Caco-2 (cell line): ENCODE measurements around the gene ZFAND5. TPM values are rescaled to one million over a fixed set of nuclear protein-coding genes. Genes with fewer than 3 reads are reported as not detected.

Experiments
- BruUV-seq: library from RNA; stranded (reverse); fragments of 400-500 nt; replicated peaks from 2 replicates; lab custom pipeline; 2021; lab: Mats Ljungman, UMichigan
- CTCF ChIA-PET: fragments of 300-600 bp; sonication (Branson Sonifier 250); formaldehyde crosslinking; loops from one replicate; lab custom pipeline; 2022; ENCODE audit warnings: antibody characterized with exemption; lab: Charles Lee
- POLR2A ChIA-PET: fragments of 300-600 bp; sonication (Branson Sonifier 250); formaldehyde crosslinking; loops from one replicate; lab custom pipeline; 2022; ENCODE audit warnings: antibody characterized with exemption; lab: Charles Lee
- DNase-seq, 2 experiments: peaks; one replicate each; pipeline versions ENCODE4 v3.0.0 to v3.0.0-alpha.2; 2020 to 2022
- H3K27me3 ChIP-seq: replicated peaks from 2 replicates; pipeline ENCODE4 v1.6.0; 2011; ENCODE audit warnings: low read length; ENCODE audit not compliant: control insufficient read depth, insufficient read depth
- H3K36me3 ChIP-seq: 2 replicates; pipeline ENCODE4 v1.5.1; 2011; ENCODE audit warnings: low read length; ENCODE audit not compliant: control insufficient read depth, insufficient read depth
- H3K4me1 ChIP-seq: fragments of 250-450 bp; sonication (Bioruptor Pico); 2 replicates; pipeline ENCODE4 v1.5.1; 2020; ENCODE audit warnings: mild to moderate bottlenecking
- H3K4me3 ChIP-seq: 2 replicates; pipeline ENCODE4 v1.5.1; 2011; ENCODE audit warnings: low read depth, mild to moderate bottlenecking, control low read depth, low read length
- H3K9me3 ChIP-seq: fragments of 250-450 bp; sonication (Bioruptor Pico); 2 replicates; pipeline ENCODE4 v1.5.1; 2020; ENCODE audit warnings: mild to moderate bottlenecking, moderate library complexity
- H3K27ac Mint-ChIP-seq: one replicate; pipeline ENCODE4 v1.8.0; 2022; ENCODE audit warnings: mixed read lengths; ENCODE audit not compliant: unreplicated experiment
- H3K27me3 Mint-ChIP-seq: one replicate; pipeline ENCODE4 v1.8.0; 2022; ENCODE audit warnings: mixed read lengths; ENCODE audit not compliant: insufficient read depth, unreplicated experiment
- H3K36me3 Mint-ChIP-seq: one replicate; pipeline ENCODE4 v1.8.0; 2022; ENCODE audit warnings: mild to moderate bottlenecking, mixed read lengths; ENCODE audit not compliant: insufficient read depth, unreplicated experiment
- H3K4me1 Mint-ChIP-seq: one replicate; pipeline ENCODE4 v1.8.0; 2022; ENCODE audit warnings: low read depth, mixed read lengths; ENCODE audit not compliant: unreplicated experiment
- H3K4me3 Mint-ChIP-seq: one replicate; pipeline ENCODE4 v1.8.0; 2022; ENCODE audit warnings: mild to moderate bottlenecking, moderate library complexity, mixed read lengths; ENCODE audit not compliant: unreplicated experiment
- H3K9me3 Mint-ChIP-seq: one replicate; pipeline ENCODE4 v1.8.0; 2022; ENCODE audit warnings: mixed read lengths; ENCODE audit not compliant: unreplicated experiment
- intact Hi-C: fragments of 100-400 bp; cut with micrococcal nuclease; formaldehyde crosslinking; loops from one replicate; pipeline ENCODE4 v1.10.0; 2022; ENCODE audit not compliant: unreplicated experiment
- total RNA-seq: library from RNA; stranded (reverse); gene quantifications from 2 replicates; pipeline ENCODE4 v1.2.3, GENCODE V29; 2022
- TF ChIP-seq, protein P1 (sequence below), 2 experiments: fragments of 200-600 bp in 1 of 2; IDR thresholded peaks; 1 replicate in 1 of 2; 2 replicates in 1 of 2; pipeline versions ENCODE4 v1.5.1 to v1.8.0; 2011 to 2022; ENCODE audit warnings: antibody characterized with exemption in 1 of 2, control low read depth in 1 of 2, inconsistent platforms in 1 of 2, low read depth in 1 of 2, low read length in 1 of 2, mild to moderate bottlenecking in 1 of 2, moderate library complexity in 1 of 2; ENCODE audit not compliant: insufficient read depth in 1 of 2, severe bottlenecking in 1 of 2, unreplicated experiment in 1 of 2

ZFAND5 gene
- total RNA-seq, 1 experiment from 2014 or later, result 34.4 TPM

DNA sequence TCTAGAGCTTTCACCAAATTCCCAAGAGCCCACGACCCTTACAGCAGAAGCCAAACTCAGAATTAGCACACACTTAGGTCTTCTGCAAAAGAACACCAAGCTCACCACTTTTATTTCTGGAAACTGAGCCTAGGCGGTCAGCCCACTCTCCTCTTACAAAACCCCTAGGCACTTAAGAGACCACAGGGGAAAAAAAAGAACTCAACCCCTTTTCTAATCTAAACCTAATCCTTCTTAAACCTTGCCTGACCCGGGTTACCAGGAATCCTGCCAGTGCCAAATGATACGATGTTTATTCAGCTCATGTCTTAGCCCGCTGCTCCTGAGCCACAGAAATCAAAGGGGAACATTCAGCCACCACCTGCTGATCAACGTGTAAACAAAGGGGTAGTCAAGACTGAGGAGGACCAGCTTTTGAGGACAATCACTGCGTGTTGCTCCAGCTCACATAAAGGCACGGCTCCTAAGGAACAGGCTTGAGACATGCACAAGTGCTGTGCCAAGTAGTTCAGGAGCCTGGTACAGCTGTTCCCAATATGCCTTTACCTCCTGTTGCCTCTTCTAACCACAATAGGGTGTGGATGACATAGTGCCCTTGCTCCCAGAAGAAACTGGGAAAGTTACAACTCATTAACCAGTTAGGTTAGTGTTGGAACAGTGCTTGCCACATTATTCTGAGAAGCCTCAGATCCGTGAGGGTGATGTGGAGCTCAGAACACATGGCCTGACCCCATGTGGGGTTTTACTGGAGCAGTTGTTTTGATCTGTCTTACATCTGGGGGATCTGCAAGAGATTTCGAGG lies 49.3 kb downstream of the ZFAND5 start:
- Mint-ChIP-seq H3K27ac (no peak overlapping the region), H3K36me3 (no peaks in the 10 kb centered on the region), H3K27me3 (no peaks in the 10 kb centered on the region), H3K9me3 (no peaks in the 10 kb centered on the region), H3K4me1 (no peaks in the 10 kb centered on the region), H3K4me3 (no peak overlapping the region)
- no peaks in the 10 kb centered on the region for H3K9me3 ChIP-seq
- H3K4me1 ChIP-seq, result no peaks in the 10 kb centered on the region
- no peak overlapping the region for H3K4me3 ChIP-seq
- CTCF ChIA-PET, result no interaction called here
- POLR2A ChIA-PET, result no interaction called here
- H3K27me3 ChIP-seq, result no peaks in the 10 kb centered on the region
- H3K36me3 ChIP-seq, result no peaks in the 10 kb centered on the region
- TF ChIP-seq, protein P1, sequence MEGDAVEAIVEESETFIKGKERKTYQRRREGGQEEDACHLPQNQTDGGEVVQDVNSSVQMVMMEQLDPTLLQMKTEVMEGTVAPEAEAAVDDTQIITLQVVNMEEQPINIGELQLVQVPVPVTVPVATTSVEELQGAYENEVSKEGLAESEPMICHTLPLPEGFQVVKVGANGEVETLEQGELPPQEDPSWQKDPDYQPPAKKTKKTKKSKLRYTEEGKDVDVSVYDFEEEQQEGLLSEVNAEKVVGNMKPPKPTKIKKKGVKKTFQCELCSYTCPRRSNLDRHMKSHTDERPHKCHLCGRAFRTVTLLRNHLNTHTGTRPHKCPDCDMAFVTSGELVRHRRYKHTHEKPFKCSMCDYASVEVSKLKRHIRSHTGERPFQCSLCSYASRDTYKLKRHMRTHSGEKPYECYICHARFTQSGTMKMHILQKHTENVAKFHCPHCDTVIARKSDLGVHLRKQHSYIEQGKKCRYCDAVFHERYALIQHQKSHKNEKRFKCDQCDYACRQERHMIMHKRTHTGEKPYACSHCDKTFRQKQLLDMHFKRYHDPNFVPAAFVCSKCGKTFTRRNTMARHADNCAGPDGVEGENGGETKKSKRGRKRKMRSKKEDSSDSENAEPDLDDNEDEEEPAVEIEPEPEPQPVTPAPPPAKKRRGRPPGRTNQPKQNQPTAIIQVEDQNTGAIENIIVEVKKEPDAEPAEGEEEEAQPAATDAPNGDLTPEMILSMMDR (IDR thresholded peaks at IDR 0.05; ENCODE audit: insufficient read depth in 1 of 2, low read depth in 1 of 2, low read length in 1 of 2, severe bottlenecking in 1 of 2, unreplicated experiment in 1 of 2), result no peak
- intact Hi-C loops, result no loop called here
- no TSS peak for BruUV-seq
- no peak for DNase-seq

DNA sequence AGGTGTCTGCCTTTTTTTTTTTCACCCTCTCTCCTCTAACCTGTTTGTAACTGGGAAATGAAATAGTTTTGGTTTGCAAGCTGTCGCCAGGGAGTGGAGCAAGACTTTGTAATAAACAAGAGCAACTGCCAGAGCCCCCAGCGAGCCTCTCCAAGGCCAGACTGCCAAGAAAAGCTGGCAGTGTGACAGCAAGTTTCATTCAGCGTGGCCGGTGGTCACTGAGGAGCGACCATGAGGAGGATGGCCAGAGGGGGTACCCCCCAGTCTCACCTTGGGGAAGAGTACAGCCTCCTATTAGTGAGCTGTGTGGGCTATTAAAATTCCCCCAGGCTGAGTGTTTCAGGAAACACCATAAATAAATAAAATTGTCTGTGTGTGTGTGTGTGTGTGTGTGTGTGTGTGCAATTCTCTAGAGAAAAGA lies 49.9 kb downstream of the ZFAND5 start:
- Mint-ChIP-seq H3K9me3 (no peaks in the 10 kb centered on the region), H3K4me1 (no peaks in the 10 kb centered on the region), H3K36me3 (no peaks in the 10 kb centered on the region), H3K27ac (no peak overlapping the region), H3K4me3 (no peak overlapping the region), H3K27me3 (no peaks in the 10 kb centered on the region)
- H3K4me1 ChIP-seq, result no peaks in the 10 kb centered on the region
- no TSS peak for BruUV-seq
- TF ChIP-seq, protein P1 (IDR thresholded peaks at IDR 0.05; ENCODE audit: insufficient read depth in 1 of 2, low read depth in 1 of 2, low read length in 1 of 2, severe bottlenecking in 1 of 2, unreplicated experiment in 1 of 2), result no peak
- H3K4me3 ChIP-seq, result no peak overlapping the region
- H3K27me3 ChIP-seq, result no peaks in the 10 kb centered on the region
- H3K9me3 ChIP-seq, result no peaks in the 10 kb centered on the region
- POLR2A ChIA-PET, result no interaction called here
- DNase-seq, result no peak
- H3K36me3 ChIP-seq, result no peaks in the 10 kb centered on the region
- intact Hi-C loops, result no loop called here
- CTCF ChIA-PET, result no interaction called here

DNA sequence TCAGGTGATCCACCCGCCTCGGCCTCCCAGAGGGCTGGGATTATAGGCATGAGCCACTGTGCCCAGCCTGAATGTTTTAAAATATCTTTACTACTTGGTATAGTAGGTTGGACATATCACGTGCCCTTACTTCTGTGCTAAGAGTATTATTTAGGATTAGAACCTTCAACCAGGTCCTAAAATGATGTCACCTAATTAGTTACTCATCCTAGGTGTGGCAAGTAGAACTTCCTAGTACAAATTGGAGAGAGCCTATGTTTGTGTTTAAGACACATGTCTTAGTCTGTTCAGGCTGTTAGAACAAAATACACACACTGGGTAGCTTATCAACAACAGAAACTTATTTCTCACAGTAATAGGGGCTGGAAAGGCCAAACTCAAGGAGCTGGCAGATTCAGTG lies 51.5 kb downstream of the ZFAND5 start:
- H3K9me3 Mint-ChIP-seq, result no peaks in the 10 kb centered on the region
- Histone ChIP-seq H3K4me3 (no peak overlapping the region), H3K36me3 (no peaks in the 10 kb centered on the region), H3K27me3 (no peaks in the 10 kb centered on the region), H3K9me3 (no peaks in the 10 kb centered on the region), H3K4me1 (no peaks in the 10 kb centered on the region)
- no peak overlapping the region for H3K27ac Mint-ChIP-seq
- H3K4me1 Mint-ChIP-seq, result no peaks in the 10 kb centered on the region
- BruUV-seq, result no TSS peak
- intact Hi-C loops, result no loop called here
- H3K27me3 Mint-ChIP-seq, result no peaks in the 10 kb centered on the region
- TF ChIP-seq, protein P1 (IDR thresholded peaks at IDR 0.05; ENCODE audit: insufficient read depth in 1 of 2, low read depth in 1 of 2, low read length in 1 of 2, severe bottlenecking in 1 of 2, unreplicated experiment in 1 of 2), result no peak
- POLR2A ChIA-PET, result no interaction called here
- no peak overlapping the region for H3K4me3 Mint-ChIP-seq
- H3K36me3 Mint-ChIP-seq, result no peaks in the 10 kb centered on the region
- DNase-seq, result no peak
- CTCF ChIA-PET, result interaction anchor here (0.6 kb wide), 1 partner anchor 522 kb away, joined by 3 read pairs; no protein-coding TSS in a partner anchor
